HG02588 (cell line): ENCODE data around the gene PCDHA6.
"Not testable (repeated sequence)": the region's sequence is repeated elsewhere in the genome, so short reads cannot be mapped to it uniquely, and the experiment has no call there.

Experiments
- ATAC-seq: cut with Tn5 transposase; IDR thresholded peaks from one replicate; pipeline ENCODE4 v1.9.1; 2021; ENCODE audit warnings: mild to moderate bottlenecking, moderate library complexity; ENCODE audit not compliant: unreplicated experiment

The PCDHA6 gene

DNA sequence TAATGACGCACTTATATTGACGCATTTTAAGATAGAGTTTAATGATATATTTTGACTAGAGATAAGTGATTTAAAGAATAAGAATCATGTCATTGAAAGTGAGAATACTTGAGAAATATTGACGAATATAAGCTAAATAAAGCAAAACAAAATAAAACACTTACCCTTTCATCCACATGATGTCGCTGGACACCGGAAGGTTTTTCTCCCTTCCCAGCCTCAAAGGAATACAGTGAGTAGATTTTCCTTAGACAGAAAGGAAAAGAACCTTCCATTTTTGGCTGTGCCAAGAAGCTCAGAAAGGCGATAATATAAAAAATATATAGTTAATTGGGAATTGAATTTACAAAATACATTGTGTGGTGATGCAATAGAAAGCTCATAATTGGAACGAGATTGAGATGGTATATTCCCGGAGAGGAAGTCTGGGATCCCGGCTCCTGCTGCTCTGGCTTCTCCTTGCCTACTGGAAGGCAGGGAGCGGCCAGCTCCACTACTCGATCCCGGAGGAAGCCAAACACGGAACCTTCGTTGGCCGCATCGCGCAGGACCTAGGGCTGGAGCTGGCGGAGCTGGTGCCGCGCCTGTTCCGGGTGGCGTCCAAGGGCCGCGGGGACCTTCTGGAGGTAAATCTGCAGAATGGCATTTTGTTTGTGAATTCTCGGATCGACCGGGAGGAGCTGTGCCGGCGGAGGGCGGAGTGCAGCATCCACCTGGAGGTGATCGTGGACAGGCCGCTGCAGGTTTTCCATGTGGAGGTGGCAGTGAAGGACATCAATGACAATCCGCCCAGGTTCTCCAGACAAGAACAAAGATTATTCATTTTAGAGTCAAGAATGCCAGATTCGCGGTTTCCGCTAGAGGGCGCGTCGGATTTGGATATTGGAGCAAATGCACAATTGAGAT, 6.1 kb upstream of the PCDHA6 start, which contains the start of gene PCDHA5:
TSS of gene PCDHA5 (plus strand) at position 239 of the 906 bp plus-strand sequence.
- ATAC-seq = no peak

DNA sequence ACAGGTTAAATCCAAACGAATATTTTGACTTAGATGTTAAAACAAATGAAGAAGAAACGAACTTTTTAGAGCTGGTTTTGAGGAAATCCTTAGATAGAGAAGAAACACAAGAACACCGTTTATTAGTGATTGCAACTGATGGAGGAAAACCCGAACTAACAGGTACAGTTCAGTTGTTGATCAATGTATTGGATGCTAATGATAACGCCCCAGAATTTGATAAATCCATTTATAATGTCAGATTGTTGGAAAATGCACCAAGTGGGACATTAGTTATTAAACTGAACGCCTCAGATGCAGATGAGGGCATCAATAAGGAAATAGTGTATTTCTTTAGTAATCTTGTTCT, 5.5 kb upstream of the PCDHA6 start:
- no peak for ATAC-seq

DNA sequence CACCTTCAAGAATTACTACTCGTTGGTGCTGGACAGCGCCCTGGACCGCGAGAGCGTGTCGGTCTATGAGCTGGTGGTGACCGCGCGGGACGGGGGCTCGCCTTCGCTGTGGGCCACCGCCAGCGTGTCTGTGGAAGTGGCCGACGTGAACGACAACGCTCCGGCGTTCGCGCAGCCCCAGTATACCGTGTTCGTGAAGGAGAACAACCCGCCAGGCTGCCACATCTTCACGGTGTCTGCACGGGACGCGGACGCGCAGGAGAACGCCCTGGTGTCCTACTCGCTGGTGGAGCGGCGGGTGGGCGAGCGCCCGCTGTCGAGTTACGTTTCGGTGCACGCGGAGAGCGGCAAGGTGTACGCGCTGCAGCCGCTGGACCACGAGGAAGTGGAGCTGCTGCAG, 4.8 kb upstream of the PCDHA6 start:
- not testable (repeated sequence) for ATAC-seq

DNA sequence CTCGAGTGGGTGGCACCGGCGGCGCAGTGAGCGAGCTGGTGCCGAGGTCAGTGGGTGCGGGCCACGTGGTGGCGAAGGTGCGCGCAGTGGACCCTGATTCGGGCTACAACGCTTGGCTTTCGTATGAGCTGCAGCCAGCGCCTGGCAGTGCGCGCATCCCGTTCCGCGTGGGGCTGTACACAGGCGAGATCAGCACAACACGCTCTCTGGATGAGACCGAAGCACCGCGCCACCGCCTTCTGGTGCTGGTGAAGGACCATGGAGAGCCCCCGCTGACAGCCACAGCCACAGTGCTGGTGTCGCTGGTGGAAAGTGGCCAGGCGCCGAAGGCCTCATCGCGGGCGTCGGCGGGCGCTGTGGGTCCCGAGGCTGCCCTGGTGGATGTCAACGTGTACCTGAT, 4.3 kb upstream of the PCDHA6 start:
- no peak for ATAC-seq

DNA sequence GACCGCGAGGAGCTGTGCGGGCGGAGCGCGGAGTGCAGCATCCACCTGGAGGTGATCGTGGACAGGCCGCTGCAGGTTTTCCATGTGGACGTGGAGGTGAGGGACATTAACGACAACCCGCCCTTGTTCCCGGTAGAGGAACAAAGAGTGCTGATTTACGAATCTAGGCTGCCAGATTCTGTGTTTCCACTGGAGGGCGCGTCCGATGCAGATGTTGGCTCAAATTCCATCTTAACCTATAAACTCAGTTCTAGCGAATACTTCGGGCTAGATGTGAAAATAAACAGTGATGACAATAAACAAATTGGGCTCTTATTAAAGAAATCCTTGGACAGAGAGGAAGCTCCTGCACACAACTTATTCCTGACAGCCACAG, 590 bp downstream of the PCDHA6 start:
- ATAC-seq = no peak

DNA sequence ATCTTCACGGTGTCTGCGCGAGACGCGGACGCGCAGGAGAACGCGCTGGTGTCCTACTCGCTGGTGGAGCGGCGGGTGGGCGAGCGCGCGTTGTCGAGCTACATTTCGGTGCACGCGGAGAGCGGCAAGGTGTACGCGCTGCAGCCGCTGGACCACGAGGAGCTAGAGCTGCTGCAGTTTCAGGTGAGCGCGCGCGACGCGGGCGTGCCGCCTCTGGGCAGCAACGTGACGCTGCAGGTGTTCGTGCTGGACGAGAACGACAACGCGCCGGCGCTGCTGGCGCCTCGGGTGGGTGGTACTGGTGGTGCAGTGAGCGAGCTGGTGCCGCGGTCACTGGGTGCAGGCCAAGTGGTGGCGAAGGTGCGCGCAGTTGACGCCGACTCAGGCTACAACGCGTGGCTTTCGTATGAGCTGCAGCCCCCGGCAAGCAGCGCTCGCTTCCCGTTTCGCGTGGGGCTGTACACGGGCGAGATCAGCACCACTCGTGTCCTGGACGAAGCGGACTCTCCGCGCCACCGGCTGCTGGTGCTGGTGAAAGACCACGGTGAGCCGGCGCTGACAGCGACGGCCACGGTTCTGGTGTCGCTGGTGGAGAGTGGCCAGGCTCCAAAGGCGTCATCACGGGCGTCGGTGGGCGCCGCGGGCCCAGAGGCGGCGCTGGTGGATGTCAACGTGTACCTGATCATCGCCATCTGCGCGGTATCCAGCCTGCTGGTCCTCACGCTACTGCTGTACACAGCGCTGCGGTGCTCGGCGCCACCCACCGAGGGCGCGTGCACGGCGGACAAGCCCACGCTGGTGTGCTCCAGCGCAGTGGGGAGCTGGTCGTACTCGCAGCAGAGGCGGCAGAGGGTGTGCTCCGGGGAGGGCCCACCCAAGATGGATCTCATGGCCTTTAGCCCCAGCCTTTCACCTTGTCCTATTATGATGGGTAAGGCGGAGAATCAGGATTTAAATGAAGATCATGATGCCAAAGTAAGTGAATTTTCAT, 2.0 kb downstream of the PCDHA6 start:
- ATAC-seq = not testable (repeated sequence)

DNA sequence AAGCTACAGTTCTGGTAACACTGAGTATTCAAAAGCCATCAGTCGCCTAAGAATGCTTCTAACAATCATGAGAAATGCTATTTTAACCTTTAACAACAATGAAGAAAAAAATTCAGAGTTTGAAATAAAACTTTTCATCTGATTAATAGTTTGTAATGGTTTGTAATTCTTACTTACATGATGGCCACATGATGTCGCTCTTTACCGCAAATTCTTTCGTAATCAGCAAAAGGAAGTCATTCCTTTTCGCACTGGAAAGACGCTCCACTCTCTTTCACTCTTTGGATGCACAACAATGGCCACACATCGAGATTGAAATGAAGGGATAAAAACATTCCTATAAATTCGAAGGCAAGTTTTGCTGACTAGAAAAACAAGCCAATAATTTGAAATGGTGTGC, 6.2 kb downstream of the PCDHA6 start, which contains the start of gene PCDHA7:
TSS of gene PCDHA7 (plus strand) at position 277 of the 400 bp plus-strand sequence. CDS start at position 392, 115 bp downstream.
- no peak for ATAC-seq

DNA sequence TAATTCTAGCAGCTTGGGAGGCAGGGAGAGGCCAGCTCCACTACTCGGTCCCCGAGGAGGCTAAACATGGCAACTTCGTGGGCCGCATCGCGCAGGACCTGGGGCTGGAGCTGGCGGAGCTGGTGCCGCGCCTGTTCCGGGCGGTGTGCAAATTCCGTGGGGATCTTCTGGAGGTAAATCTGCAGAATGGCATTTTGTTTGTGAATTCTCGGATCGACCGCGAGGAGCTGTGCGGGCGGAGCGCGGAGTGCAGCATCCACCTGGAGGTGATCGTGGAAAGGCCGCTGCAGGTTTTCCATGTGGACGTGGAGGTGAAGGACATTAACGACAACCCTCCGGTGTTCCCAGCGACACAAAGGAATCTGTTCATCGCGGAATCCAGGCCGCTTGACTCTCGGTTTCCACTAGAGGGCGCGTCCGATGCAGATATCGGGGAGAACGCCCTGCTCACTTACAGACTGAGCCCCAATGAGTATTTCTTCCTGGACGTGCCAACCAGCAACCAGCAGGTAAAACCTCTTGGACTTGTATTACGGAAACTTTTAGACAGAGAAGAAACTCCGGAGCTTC, 6.8 kb downstream of the PCDHA6 start:
- ATAC-seq = not testable (repeated sequence)

DNA sequence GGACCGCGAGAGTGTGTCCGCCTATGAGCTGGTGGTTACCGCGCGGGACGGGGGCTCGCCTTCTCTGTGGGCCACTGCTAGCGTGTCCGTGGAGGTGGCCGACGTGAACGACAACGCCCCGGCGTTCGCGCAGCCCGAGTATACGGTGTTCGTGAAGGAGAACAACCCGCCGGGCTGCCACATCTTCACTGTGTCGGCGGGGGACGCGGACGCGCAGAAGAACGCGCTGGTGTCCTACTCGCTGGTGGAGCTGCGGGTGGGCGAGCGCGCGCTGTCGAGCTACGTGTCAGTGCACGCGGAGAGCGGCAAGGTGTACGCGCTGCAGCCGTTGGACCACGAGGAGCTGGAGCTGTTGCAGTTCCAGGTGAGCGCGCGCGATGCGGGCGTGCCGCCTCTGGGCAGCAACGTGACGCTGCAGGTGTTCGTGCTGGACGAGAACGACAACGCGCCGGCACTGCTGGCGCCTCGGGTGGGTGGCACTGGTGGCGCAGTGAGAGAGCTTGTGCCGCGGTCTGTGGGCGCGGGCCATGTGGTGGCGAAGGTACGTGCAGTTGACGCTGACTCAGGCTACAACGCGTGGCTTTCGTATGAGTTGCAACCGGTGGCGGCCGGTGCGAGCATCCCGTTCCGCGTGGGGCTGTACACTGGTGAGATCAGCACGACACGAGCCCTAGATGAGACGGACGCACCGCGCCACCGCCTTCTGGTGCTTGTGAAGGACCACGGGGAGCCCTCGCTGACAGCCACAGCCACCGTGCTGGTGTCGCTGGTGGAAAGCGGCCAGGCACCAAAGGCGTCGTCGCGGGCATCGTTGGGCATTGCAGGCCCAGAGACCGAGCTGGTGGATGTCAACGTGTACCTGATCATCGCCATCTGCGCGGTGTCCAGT, 8.1 kb downstream of the PCDHA6 start:
- ATAC-seq = no peak

DNA sequence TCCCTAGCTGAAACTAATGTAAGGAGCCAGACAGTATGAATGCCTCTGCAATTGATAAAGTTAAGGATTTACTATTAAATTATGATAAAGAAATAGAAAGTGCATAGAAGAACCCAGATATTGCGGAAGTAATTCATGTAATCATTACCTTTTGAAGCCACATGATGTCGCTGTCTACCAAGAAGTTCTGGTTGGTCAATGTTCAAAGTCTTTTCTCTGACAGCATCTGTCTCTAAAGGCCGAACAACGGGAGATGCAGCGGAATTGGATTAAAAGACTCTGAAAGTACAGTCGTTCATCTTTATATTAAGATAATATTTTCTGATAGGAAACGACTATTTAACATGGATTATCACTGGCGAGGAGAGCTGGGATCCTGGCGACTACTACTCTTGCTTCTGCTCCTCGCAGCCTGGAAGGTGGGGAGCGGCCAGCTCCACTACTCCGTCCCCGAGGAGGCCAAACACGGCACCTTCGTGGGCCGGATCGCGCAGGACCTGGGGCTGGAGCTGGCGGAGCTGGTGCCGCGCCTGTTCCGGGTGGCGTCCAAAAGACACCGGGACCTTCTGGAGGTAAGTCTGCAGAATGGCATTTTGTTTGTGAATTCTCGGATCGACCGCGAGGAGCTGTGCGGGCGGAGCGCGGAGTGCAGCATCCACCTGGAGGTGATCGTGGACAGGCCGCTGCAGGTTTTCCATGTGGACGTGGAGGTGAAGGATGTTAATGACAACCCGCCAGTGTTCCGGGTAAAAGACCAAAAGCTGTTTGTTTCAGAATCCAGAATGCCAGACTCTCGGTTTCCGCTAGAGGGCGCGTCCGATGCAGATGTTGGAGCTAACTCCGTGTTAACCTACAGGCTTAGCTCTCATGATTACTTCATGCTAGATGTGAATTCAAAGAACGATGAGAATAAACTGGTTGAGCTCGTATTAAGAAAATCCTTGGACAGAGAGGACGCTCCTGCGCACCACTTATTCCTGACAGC, 13.5 kb downstream of the PCDHA6 start, which contains the start of gene PCDHA8:
TSS of gene PCDHA8 (plus strand) at position 210 of the 985 bp plus-strand sequence. CDS start at position 345, 135 bp downstream.
- ATAC-seq = no peak

DNA sequence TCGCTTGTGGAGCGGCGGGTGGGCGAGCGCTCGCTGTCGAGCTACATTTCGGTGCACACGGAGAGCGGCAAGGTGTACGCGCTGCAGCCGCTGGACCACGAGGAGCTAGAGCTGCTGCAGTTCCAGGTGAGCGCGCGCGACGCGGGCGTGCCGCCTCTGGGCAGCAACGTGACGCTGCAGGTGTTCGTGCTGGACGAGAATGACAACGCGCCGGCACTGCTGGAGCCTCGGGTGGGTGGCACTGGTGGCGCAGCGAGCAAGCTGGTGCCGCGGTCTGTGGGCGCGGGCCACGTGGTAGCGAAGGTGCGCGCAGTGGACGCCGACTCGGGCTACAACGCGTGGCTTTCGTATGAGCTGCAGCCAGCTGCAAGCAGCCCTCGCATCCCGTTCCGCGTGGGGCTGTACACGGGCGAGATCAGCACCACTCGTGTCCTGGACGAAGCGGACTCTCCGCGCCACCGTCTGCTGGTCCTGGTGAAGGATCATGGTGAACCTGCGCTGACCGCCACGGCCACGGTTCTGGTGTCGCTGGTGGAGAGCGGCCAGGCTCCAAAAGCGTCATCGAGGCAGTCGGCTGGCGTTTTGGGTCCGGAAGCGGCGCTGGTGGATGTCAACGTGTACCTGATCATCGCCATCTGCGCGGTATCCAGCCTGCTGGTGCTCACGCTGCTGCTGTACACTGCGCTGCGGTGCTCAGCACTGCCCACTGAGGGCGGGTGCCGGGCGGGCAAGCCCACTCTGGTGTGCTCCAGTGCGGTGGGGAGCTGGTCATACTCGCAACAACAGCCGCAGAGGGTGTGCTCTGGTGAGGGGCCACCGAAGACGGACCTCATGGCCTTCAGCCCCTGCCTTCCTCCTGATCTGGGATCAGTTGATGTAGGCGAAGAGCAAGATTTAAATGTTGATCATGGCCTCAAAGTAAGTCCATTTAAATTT, 15.3 kb downstream of the PCDHA6 start:
- ATAC-seq = no peak

DNA sequence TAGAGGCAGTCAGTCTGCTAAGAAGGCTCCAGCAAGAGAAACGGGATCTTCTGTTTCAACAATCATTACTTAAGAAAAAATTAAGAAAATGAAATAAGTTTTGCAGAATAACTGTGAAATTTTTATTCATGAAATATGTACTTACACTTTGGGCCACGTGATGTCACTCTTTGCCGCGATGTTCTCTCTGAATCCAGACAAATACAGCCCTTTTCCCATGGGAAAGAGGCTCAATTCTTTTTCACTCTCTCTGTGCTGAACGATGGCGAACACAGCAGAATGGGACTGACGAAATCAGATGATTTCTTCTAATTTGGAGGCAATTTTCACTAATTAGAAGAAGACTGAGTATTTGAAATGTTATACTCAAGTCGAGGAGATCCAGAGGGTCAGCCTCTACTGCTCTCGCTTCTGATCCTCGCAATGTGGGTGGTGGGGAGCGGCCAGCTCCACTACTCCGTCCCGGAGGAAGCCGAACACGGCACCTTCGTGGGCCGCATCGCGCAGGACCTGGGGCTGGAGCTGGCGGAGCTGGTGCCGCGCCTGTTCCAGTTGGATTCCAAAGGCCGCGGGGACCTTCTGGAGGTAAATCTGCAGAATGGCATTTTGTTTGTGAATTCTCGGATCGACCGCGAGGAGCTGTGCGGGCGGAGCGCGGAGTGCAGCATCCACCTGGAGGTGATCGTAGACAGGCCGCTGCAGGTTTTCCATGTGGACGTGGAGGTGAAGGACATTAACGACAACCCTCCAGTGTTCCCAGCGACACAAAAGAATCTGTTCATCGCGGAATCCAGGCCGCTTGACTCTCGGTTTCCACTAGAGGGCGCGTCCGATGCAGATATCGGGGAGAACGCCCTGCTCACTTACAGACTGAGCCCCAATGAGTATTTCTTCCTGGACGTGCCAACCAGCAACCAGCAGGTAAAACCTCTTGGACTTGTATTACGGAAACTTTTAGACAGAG, 20.7 kb downstream of the PCDHA6 start, which contains the start of gene PCDHA9:
TSS of gene PCDHA9 (plus strand) at position 244 of the 964 bp plus-strand sequence. CDS start at position 358, 114 bp downstream.
- ATAC-seq = not testable (repeated sequence)

DNA sequence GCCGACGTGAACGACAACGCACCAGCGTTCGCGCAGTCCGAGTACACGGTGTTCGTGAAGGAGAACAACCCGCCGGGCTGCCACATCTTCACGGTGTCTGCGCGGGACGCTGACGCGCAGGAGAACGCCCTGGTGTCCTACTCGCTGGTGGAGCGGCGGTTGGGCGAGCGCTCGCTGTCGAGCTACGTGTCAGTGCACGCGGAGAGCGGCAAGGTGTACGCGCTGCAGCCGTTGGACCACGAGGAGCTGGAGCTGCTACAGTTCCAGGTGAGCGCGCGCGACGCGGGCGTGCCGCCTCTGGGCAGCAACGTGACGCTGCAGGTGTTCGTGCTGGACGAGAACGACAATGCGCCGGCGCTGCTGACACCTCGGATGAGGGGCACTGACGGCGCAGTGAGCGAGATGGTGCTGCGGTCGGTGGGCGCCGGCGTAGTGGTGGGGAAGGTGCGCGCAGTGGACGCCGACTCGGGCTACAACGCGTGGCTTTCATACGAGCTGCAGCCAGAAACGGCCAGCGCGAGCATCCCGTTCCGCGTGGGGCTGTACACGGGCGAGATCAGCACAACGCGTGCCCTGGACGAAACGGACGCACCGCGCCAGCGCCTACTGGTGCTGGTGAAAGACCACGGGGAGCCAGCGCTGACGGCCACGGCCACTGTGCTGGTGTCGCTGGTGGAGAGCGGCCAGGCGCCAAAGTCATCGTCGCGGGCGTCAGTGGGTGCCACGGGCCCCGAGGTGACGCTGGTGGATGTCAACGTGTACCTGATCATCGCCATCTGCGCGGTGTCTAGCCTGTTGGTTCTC, 22.3 kb downstream of the PCDHA6 start:
- ATAC-seq = not testable (repeated sequence)

DNA sequence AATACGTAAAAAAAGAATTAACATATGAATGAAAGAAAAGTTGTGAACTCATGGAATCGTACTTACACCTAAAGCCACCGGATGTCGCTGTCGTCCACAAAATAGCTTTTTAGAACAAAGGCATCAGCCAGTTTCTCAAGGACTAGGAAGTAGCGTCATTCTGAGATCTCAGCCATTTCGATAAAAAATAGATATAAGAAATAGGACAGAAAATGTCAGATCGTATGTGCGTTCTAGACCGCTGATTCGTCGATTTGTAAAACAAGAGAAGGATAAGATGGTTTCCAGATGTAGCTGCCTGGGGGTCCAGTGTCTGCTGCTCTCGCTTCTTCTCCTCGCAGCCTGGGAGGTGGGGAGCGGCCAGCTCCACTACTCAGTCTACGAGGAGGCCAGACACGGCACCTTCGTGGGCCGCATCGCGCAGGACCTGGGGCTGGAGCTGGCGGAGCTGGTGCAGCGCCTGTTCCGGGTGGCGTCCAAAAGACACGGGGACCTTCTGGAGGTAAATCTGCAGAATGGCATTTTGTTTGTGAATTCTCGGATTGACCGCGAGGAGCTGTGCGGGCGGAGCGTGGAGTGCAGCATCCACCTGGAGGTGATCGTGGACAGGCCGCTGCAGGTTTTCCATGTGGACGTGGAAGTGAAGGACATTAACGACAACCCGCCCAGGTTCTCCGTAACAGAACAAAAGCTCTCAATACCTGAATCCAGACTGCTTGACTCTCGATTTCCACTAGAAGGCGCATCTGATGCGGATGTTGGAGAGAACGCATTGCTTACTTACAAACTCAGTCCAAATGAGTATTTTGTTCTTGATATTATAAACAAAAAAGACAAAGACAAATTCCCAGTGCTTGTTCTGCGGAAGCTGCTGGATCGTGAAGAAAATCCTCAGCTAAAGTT, 28.3 kb downstream of the PCDHA6 start, which contains the start of gene PCDHA10:
TSS of gene PCDHA10 (plus strand) at position 126 of the 903 bp plus-strand sequence. CDS start at position 278, 152 bp downstream.
- no peak for ATAC-seq
